ENCODE measurements around the gene UNK.
"Not testable (repeated sequence)": the region's sequence is repeated elsewhere in the genome, so short reads cannot be mapped to it uniquely, and the experiment has no call there.

The UNK gene

GRCh38 chr17:75849279-75849646, 64.7 kb downstream of the UNK start:
- DNase-seq (ENCODE audit: low read depth, low spot score): no peak

- DNase-seq (ENCODE audit: low read depth, low spot score): no peak
Observed at GRCh38 chr17:75849724-75850123, 65.1 kb downstream of the UNK start.

GRCh38 chr17:75850928-75851692, 66.5 kb downstream of the UNK start:
- DNase-seq (ENCODE audit: low read depth, low spot score): no peak

- not testable (repeated sequence) for DNase-seq (ENCODE audit: low read depth, low spot score)
Observed at GRCh38 chr17:75851693-75851991, 67.0 kb downstream of the UNK start.

DNA sequence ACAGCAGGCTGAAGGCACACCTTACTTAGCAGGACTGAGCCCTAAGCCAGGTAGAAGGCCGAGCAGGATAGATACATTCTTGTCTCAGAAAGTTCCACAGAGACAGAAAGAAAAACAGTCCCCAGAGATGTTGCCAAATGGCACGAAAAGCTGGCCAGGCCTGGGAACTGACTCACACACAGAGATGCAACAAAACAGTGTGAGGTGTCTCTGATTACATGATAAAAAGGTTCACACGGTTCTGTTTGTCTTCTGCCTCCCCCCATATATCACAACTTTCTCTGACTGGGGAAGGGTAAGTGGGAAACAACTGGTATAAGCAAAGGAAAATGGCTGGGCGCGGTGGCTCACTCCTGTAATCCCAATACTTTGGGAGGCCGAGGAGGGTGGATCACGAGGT, 68.8 kb downstream of the UNK start:
- DNase-seq (ENCODE audit: low read depth, low spot score): peak; percentile 57

- DNase-seq (ENCODE audit: low read depth, low spot score): peak; percentile 62
Observed at GRCh38 chr17:75854101-75854748, 69.6 kb downstream of the UNK start.

DNA sequence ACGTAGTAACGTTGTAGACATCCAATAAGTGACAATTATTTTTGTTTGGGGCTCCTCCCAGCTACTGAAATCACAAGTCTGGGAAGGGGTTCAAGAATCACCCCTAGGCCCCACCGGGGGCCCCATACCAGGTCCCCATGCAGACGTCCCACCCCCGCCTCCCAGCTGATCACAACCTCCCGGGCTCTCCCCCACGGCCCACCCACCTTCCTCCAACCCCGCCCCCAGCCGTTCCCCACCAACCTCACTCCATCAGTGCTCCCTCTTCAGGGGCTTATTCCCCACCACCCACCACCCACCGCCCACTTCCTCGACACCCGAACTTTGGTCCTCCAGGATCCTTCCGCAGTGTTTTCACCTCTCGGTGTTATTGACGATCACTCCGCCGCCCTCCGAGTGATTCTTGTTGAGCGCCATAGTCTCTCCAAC, 70.3 kb downstream of the UNK start:
- no peak for DNase-seq (ENCODE audit: low read depth, low spot score)

- DNase-seq (ENCODE audit: low read depth, low spot score): peak; percentile 100
Observed at GRCh38 chr17:75855310-75856061, 70.9 kb downstream of the UNK start, which contains the start of gene WBP2. Gene WBP2, minus strand, starts transcription at chr17:75855335. Its CDS starts 38 bp downstream, at chr17:75855297.

DNA sequence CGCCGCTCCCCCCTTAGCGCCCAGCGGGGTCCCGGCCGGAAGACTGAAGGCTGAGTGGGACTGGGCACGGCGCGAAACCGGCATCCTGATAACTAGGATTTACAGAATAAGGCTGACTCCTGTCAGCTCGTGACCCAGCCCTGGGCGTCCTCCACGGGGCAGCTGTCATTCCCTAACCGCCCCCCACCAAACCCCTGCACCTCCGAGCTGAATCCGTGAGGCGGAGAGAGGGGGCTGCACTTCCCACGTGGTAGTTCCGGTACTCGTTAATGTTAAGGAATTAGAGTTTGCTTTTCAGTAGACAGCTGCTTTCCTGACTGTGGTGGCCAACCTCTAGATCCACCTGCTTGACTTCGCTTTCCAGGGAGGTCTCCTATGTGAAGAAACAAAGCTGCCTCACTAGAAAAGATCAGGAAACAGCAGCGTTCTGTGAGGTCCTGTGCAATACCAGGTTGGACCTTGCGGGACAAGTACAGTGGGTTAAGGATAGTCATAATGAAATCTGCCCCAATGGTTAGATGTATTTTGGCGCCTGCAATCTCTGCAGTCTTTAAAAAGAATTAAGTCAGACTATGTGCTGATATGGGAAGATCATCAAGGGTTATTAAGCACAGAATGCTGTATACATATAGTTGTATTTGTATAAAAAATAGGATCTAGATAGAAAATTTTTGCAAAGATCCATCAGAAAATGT, 71.6 kb downstream of the UNK start:
- DNase-seq (ENCODE audit: low read depth, low spot score): no peak

GRCh38 chr17:75859358-75859757, 74.8 kb downstream of the UNK start:
- DNase-seq (ENCODE audit: low read depth, low spot score): not testable (repeated sequence)

GRCh38 chr17:75861927-75862317, 77.3 kb downstream of the UNK start:
- DNase-seq (ENCODE audit: low read depth, low spot score): no peak

GRCh38 chr17:75864448-75864871, 79.9 kb downstream of the UNK start:
- DNase-seq (ENCODE audit: low read depth, low spot score): peak; percentile 46

- DNase-seq (ENCODE audit: low read depth, low spot score): not testable (repeated sequence)
Observed at GRCh38 chr17:75864887-75865286, 80.3 kb downstream of the UNK start.

- DNase-seq (ENCODE audit: low read depth, low spot score): not testable (repeated sequence)
Observed at GRCh38 chr17:75865404-75866188, 81.0 kb downstream of the UNK start.

DNA sequence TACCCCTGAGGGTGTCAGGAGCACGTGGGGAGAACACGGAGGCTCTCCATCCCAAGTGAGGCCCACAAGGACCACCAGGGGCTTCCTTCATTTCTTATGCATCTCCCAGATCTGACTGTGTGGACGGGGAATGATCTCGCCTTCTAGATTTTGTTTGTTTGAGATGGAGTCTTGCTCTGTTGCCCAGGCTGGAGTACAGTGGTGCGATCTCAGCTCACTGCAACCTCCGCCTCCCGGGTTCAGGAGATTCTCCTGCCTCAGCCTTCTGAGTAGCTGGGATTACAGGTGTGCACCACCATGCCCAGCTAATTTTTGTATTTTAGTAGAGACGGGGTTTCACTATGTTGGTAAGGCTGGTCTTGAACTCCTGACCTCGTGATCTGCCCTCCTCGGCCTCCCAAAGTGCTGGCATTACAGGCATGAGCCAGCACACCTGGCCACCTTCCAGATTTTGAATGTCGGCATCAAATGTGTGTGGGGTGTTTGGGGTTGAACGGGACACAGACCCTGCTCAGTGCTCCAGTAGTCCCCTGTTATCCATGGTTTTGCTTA, 84.2 kb downstream of the UNK start:
- DNase-seq (ENCODE audit: low read depth, low spot score): not testable (repeated sequence)

DNA sequence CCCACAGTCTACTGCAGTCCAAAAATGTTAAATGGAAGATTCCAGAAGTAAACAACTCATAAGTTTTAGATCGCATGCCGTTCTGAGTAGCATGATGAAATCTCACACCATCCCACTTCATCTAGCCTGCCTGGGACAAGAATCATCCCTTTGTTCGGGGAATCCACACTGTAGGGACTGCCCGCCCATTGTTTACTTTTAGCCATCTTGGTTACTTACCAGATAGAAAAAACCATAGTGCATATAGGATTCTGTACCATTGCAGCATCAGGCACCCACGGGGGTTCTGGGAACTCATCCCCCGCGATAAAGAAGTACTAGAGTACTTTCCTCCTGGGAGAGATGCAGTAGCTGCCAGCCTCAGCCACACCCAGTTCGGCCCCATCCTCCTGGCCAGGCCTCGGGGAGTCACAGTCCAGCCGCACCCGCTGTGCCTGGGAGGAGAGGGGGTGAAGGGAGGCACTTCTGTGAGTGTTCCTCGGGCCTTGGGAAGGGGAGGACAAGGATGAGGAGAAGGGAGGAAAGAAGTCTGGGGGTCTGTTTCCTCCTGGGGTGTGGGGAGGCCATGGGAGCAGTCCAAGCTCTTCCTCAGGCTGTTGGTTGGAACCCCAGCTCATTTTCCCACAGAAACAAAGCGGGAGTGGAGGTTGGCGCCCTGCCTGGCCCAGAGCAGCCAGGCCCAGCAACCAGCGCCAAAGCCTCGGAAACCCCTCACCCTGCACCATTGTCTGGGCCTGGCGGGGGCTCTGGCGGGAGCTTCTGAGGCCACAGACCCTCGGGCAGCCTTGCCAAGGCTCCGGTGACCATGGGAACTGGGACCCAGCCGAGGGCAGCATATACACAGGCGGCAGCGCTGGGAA, 84.9 kb downstream of the UNK start:
- peak; percentile 82 for DNase-seq (ENCODE audit: low read depth, low spot score)

DNA sequence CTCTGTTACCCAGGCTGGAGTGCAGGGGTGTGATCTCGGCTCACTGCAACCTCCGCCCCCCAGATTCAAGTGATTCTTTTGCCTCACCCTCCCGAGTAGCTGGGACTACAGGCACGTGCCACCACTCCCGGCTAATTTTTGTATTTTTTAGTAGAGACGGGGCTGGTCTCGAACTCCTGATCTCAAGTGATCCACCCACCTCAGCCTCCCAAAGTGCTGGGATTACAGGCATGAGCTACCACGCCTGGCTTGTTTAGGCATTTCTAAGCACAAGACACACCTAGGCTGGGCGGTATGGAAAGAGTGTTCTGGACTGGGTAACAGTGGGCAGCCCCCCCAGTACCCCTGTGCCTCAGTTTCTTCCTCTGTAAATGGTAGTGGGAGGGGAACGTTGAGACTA, 85.6 kb downstream of the UNK start:
- DNase-seq (ENCODE audit: low read depth, low spot score): not testable (repeated sequence)

DNA sequence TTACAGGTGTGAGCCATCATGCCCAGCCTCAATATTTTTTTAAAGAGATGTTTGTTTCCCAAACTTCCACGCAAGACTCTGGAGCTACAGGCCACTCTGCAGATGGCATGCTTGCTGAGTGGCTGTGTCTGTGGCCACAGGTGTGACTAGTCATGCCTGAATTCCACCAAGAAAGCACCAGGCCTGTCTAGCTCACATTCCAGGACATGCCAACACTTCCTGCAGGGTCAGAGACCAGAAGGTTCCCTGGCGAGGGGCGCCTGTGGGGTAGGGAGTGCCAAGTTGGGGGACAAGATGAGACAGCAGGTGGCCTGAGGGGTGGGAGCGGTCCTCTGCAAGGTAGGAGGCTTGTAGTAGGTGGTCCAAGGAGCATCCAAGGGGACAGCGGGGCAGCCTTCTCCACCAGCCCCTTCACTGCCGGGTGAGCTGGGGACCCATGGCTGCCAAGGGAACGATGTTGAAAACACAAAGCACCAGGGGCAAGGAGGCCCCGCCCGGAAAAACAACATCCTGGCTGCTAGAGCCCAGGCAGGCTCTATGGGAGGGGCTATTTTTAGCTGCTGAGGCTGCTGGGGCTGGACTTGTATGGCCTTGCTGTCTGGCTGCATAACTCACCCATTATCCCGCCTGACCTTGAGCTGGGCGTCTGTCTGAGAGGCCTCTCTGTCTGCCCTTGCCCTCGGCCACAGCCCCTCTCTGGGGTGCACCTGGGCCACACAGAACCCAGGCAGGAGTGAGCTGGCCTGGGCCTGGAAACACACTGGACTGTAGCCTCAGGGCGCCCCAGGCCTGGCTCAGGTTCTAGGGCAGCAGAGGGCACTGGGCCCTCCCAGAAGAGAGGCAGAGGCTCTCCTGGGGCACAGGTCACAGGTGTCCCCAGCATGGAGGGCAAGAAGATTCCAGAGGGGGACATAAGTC, 88.1 kb downstream of the UNK start:
- peak; percentile 82 for DNase-seq (ENCODE audit: low read depth, low spot score)
